Measurements from ENCODE around the gene RHOXF1.
"Not testable (repeated sequence)": the region's sequence is repeated elsewhere in the genome, so short reads cannot be mapped to it uniquely, and the experiment has no call there.

RHOXF1 gene

DNA sequence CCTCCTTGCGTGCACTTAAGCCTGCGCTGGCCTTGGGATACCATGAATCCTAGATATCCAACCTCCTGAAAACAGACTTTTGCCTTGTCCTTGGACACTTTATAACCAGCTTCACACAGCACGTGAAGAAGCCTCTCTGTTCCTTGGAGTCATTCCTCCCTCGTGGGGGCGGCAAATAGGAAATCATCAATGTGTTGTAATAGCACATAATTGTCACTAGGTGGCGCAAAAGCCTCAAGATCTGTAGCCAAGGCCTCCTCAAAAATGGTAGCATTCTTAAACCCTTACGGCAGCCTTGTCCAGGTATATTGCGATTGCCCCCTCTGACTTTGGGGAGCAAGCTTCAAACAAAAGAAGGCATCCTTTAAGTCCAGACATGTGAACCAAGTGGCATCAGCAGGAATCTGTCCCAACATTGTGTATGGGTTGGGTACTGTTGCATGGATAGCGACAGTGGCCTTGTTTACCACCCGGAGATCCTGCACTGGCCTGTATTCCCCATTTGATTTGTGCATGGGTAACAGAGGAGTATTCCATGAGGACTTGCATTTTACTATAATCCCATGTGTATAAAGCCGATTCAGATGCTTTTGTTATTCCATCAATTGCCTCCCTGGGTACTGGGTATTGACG, 30.0 kb downstream of the RHOXF1 start:
- not testable (repeated sequence) for DNase-seq

DNA sequence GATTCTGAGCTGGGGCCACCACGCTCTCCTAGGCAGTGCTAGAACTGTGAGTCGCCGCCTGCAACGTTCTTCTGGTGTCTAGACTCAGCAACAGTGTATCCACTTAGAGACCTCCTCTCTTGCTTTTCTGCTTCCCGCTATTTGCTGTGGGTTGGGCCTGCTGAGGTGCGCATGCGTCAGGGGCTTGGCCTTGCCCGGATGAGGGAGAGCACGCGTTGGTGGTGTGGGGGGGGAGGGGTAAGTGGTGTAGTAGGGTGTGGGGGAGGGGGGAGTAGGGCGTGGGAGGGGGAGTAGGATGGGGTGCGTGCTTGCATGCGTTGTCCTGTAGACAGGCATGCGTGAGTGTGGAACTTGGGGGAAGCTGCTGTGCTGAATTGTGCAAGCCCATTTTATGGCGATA, 38.1 kb downstream of the RHOXF1 start, which contains the start of gene RHOXF2B:
Gene RHOXF2B (minus strand): TSS at position 101 of the 400 bp plus-strand sequence. CDS start 138 bp downstream, outside the sequence.
- not testable (repeated sequence) for DNase-seq

DNA sequence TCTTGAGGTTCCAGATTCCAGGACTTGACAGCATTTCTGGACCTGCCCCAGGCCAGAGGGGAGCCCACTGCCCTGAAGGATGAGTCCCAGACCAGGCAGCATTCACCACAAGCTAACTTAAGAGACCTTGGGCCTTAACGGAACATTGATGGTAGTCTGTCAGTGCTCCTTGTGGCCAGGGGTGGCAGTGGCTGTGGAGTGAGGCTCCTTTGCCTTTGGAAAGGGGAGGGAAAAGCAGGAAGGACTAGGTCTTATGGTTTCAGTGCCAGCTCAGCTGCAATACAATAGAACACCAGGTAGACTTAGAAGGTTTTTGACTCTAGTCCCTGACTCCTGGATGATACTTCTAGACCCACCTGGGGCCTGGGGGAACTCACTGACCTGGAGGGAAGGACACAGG, 49.5 kb downstream of the RHOXF1 start:
- DNase-seq = not testable (repeated sequence)
